Gastroesophageal sphincter (tissue), 3 donors: ENCODE measurements around the gene EPAS1.

Experiments used
- CTCF ChIP-seq, 4 experiments: fragments of 200-600 bp in 2 of 4; fragments of 450-650 bp in 2 of 4; sonication (generic) in 1 of 4; IDR thresholded peaks; one replicate each; pipeline ENCODE4 v1.5.1; 2017 to 2019; ENCODE audit warnings: antibody characterized with exemption in 4 of 4, mild to moderate bottlenecking in 2 of 4, moderate library complexity in 2 of 4
- EP300 ChIP-seq: sonication (generic); formaldehyde crosslinking; IDR thresholded peaks from one replicate; pipeline ENCODE4 v1.6.1; 2017; ENCODE audit warnings: antibody characterized with exemption, mild to moderate bottlenecking
- POLR2A ChIP-seq, 2 donors: fragments of 450-650 bp; IDR thresholded peaks; one replicate each; pipeline ENCODE4 v1.6.1; 2017; ENCODE audit warnings: antibody characterized with exemption in 2 of 2, mild to moderate bottlenecking in 2 of 2, moderate library complexity in 1 of 2
- POLR2AphosphoS5 ChIP-seq: sonication (generic); formaldehyde crosslinking; IDR thresholded peaks from one replicate; pipeline ENCODE4 v1.6.1; 2017; ENCODE audit warnings: antibody characterized with exemption

- TF ChIP-seq POLR2AphosphoS5 (no peak), CTCF (IDR thresholded peaks at IDR 0.05) (no peak), EP300 (no peak), POLR2A (IDR thresholded peaks at IDR 0.05) (no peak)
Observed at GRCh38 chr2:46338674-46339073, 41.5 kb downstream of the EPAS1 start.
